HG02938 (cell line): ENCODE data around the gene HK2.

ENCODE experiments used
- ATAC-seq: cut with Tn5 transposase; IDR thresholded peaks from one replicate; pipeline ENCODE4 v1.9.1; 2021; ENCODE audit warnings: mild to moderate bottlenecking, moderate library complexity; ENCODE audit not compliant: unreplicated experiment

HK2 gene

GRCh38 chr2:74927621-74928020 lies 93.7 kb downstream of the HK2 start:
- no peak for ATAC-seq

- ATAC-seq, result no peak
These were observed 97.0 kb downstream of the HK2 start for GRCh38 chr2:74930811-74931486.

GRCh38 chr2:74931940-74932339 lies 98.0 kb downstream of the HK2 start:
- ATAC-seq, result no peak

- no peak for ATAC-seq
These were observed 102.1 kb downstream of the HK2 start for GRCh38 chr2:74935975-74936391.

- ATAC-seq, result no peak
These were observed 103.4 kb downstream of the HK2 start for GRCh38 chr2:74937221-74937880.

- no peak for ATAC-seq
These were observed 104.3 kb downstream of the HK2 start for GRCh38 chr2:74938264-74938663.

GRCh38 chr2:74939919-74940812 lies 106.2 kb downstream of the HK2 start:
- ATAC-seq, result no peak

GRCh38 chr2:74941284-74941683 lies 107.4 kb downstream of the HK2 start:
- ATAC-seq, result no peak

GRCh38 chr2:74942263-74942662 lies 108.3 kb downstream of the HK2 start:
- no peak for ATAC-seq
